22Rv1 (cell line): ENCODE results near the gene LGALS9.
"Not testable (repeated sequence)": the region's sequence is repeated elsewhere in the genome, so short reads cannot be mapped to it uniquely, and the experiment has no call there.

Experiments used
- H3K27ac ChIP-seq: fragments of 450-650 bp; 2 replicates; pipeline ENCODE4 v1.5.1; 2017
- ZFX ChIP-seq: fragments of 450-650 bp; IDR thresholded peaks from 2 replicates; pipeline ENCODE4 v1.6.1; 2017; ENCODE audit warnings: antibody characterized with exemption, borderline replicate concordance
- TF ChIP-seq, protein P1 (sequence below): fragments of 450-650 bp; IDR thresholded peaks from 2 replicates; pipeline ENCODE4 v1.5.1; 2017; ENCODE audit warnings: mild to moderate bottlenecking

LGALS9 gene

DNA sequence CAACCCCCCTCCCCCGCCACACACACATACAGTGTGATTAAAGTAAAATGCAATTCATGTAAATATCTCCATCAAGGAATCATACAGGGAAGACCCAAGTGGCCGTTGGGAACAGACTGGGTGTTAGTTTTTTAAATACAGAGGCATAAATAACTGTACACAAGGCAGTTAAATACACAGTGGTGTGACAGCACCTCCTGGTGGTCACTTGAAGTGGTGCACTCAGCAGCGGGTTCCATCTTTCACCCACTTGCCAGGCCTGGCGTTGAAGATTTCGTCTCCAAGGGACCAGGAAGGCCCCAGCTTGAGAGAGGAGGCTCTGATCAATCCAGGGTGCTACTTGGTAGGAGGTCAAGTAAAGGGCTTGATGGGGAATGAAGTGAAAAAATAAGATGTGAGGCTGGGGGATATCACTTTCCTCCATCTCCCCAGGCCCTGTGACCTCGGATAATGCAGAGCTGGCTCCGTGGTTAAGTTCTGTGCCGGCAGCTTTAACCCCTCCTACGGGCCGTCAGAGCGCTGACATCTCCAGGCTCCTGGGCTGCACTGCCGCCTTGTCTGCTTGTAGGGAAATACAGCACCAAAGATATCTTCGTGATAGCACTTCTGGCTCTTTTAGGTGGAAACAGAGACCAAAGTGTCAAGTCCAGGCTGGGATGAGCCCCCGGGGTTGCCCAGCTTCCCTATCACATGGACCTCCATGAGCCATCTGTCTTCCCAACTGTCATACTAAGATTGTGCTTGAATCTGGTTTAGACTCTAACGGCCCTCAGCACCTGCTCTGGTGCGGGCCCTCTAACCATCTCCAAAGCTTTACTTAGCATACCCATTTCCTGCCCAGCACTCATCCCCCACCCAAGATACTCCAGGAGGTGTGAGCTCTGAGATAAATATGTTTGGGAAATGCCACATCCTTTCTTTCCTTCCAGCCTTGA, 20.7 kb downstream of the LGALS9 start:
- TF ChIP-seq, protein P1, sequence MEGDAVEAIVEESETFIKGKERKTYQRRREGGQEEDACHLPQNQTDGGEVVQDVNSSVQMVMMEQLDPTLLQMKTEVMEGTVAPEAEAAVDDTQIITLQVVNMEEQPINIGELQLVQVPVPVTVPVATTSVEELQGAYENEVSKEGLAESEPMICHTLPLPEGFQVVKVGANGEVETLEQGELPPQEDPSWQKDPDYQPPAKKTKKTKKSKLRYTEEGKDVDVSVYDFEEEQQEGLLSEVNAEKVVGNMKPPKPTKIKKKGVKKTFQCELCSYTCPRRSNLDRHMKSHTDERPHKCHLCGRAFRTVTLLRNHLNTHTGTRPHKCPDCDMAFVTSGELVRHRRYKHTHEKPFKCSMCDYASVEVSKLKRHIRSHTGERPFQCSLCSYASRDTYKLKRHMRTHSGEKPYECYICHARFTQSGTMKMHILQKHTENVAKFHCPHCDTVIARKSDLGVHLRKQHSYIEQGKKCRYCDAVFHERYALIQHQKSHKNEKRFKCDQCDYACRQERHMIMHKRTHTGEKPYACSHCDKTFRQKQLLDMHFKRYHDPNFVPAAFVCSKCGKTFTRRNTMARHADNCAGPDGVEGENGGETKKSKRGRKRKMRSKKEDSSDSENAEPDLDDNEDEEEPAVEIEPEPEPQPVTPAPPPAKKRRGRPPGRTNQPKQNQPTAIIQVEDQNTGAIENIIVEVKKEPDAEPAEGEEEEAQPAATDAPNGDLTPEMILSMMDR: peak; percentile 88
- TF ChIP-seq ZFX: no peak
- H3K27ac ChIP-seq: no peak overlapping the region

DNA sequence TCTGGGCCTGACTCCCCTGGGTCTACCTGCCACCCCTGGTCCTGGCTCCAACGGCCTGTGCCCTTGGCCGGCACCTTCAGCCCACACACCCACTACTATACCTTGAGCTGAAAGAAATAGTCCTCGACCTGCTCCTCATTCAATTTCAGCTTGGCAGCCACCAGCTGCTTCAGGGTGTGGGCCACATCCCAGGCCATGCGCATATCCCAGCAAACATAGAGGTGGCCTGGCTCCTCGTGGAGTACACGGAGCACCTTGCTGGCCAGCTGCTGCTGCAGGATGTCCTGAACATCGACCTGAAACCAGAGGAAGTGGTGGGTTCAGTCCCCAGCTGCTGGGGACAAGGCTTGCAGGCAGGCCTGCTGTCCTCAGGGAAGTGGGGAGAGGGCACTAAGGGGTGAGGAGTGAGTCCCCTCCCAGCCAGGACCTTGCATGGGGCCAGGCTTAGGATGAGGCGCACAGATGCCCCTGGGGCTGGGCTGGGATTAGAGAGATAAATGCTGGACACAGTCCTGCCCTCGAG, 22.5 kb downstream of the LGALS9 start:
- not testable (repeated sequence) for H3K27ac ChIP-seq

DNA sequence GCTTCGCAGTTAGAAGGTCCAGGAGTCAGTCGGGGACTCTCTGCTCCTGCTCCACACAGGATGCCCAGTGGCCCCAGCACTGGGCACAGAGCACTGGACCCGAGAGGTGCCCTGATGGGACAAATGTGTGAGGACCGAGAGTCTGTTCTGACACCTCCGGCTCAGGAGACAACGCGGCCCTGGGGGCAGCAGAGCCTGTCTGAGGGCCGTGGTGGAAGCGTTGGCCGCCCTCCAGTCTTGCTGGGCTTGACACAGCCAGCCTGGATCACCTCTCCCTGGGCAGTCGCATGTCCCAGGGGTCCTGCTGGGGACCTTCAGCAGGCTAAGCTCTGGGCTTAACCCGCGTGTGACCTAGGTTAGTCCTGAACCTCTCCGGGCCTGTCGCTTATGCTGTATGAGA, 23.1 kb downstream of the LGALS9 start:
- no peak overlapping the region for H3K27ac ChIP-seq
- TF ChIP-seq ZFX: no peak
- TF ChIP-seq, protein P1: no peak

DNA sequence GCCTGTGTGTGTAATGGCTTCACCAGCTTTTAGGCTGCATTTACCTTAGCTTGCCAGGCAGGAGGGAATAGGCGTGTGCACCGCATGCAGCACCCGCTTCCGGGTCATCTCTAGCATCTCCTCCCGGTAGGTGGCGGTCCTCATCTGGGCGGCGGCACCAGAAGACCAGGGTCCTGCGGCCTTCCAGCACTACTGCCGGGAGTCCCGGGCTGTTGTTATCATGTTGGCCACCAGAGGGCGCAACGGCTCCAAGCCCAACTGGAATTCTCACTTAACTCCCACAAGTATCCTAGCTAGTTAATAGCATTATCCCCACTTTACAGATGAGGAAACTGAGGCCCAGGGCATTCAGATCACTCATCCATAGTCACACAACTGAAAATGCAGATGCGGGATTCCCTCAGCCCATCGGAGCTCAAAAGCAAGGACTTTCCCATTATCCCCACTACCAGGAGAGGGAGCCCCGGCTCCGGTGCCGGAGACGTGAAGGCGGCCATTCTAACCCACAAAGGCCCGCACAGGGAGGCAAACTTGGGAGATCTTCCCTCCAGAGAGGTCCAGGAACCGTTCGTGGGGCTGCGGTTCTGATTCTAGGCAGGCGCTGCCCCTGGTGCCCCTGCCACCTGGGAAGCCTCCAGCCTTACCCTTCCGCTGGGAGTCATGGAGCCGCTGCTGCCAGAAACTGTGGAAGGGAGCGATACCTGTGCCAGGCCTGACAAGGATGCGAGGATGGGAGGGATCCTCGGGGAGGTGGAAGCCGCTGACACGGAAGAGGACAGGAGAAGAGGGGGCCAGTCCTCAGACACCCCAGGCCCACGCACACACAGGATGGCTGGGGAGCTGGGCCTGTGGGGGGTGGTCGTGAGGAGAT, 23.9 kb downstream of the LGALS9 start:
- H3K27ac ChIP-seq: no peak overlapping the region

DNA sequence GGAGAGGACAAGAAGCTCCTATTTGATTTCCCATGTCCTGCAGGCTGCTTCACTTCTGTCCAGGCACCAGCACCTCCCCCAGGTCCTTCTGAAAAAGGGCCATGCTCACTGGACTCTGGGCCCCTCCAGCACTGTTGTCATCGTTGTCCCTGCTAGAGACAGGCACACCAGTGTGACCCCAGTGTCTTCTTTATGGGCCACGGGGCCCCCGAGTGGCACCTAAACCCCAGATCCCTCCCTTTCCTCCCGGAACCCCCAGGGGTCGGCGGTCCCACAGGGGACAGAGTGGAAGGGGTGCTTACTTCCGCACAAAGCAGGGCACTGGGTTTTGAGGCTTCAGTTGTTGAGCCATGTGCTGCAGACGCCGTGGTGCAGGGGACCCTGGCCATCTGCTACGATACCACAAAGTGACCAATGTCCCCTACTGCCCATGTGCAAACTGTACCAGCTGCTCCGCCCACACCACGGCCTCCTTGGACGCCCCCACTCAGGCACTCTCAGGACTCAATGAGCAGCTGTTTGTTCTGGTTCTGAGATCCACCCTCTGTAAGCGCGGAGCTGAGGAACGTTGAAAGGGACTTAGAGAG, 24.6 kb downstream of the LGALS9 start:
- not testable (repeated sequence) for H3K27ac ChIP-seq

More for the DNA sequence above, 23.9 kb downstream of the LGALS9 start:
- TF ChIP-seq, protein P1: peak; percentile 98
- no peak for TF ChIP-seq ZFX

DNA sequence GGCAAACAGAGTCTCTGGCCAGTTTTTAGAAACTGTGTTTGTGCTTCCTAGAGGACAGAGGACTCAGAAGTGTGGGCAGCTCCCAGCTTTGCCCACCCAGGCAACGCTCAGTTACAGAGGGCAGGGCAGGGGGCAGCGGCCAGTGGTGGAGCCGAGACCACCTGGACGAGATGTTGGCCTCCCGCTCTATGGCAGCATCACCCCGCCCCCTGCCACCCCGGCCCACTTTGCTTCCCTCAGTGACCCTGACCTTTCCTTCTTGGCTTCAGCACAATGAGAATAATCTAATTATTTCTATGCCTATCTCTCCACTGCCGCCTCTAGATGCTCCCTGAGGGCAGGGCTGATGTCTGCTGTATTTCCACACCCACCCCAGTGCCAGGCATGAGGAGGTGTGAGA, 25.6 kb downstream of the LGALS9 start:
- H3K27ac ChIP-seq: not testable (repeated sequence)

DNA sequence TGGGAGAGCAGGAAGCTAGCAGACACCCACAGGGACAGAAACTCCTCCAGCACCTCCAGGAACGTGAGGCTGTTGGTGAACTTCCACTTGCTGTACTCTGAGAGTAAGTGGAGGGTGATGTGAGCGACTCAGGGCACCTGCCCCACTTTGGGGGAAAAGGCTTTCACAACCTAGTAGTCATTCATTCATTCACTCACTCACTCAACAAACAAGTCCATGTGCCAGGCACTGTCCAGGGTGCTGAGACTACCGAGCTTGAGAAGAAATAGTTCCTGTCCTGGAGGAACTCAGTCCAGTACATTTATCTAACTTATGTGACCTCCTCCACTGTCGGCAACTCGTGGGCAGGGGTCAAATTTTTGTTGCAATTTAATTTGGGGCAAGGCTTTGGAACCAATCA, 26.6 kb downstream of the LGALS9 start:
- H3K27ac ChIP-seq: no peak overlapping the region
- TF ChIP-seq, protein P1: no peak
- no peak for TF ChIP-seq ZFX

DNA sequence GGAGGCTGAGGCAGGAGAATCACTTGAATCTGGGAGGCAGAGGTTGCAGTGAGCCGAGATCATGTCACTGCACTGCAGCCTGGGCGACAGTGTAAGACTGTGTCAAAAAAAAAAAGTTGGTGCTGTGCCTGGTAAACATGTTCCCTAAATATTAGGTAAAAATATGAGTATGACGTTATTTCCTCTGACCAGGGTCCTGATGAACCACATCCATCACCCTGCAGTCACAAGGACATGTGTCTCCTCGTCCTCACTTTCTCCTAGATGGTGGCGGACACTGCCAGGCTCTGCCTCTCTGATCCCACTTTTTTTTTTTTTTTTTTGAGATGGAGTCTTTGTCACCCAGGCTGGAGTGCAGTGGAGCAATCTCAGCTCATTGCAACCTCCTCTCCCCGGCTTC, 28.7 kb downstream of the LGALS9 start:
- no peak overlapping the region for H3K27ac ChIP-seq
- no peak for TF ChIP-seq ZFX
- TF ChIP-seq, protein P1: no peak
